SK-N-SH (cell line): ENCODE results near the gene SACM1L. TPM values are rescaled to one million over a fixed set of nuclear protein-coding genes. Genes with fewer than 3 reads are reported as not detected.

Source experiments
- CTCF ChIA-PET: fragments of 300-600, 350-600 bp; formaldehyde crosslinking; extraction: SDS; loops from one replicate; lab custom pipeline; 2021; lab: Yijun Ruan, JAX
- POLR2A ChIA-PET: fragments of 350-600 bp; sonication (Branson Sonifier 250); formaldehyde crosslinking; extraction: SDS; loops from one replicate; lab custom pipeline; 2020; ENCODE audit warnings: antibody characterized with exemption, inconsistent platforms; lab: Yijun Ruan, JAX
- DNase-seq: peaks from one replicate; pipeline ENCODE4 v3.0.0; 2012
- H2AFZ ChIP-seq: fragments of 200-600 bp; sonication (generic); 2 replicates; pipeline ENCODE4 v1.8.1; 2016; ENCODE audit warnings: antibody characterized with exemption, mild to moderate bottlenecking, low read depth
- H3F3A ChIP-seq: fragments of 200-600 bp; sonication (generic); replicated peaks from 2 replicates; pipeline ENCODE3; 2016; ENCODE audit warnings: antibody characterized with exemption, mild to moderate bottlenecking; ENCODE audit not compliant: insufficient read depth
- H3K27ac ChIP-seq, 2 experiments: fragments of 200-500 bp in 1 of 2; fragments of 200-600 bp in 1 of 2; sonication (Bioruptor generic) in 1 of 2; sonication (generic), shearing (Covaris generic) in 1 of 2; 2 replicates each; pipeline versions ENCODE4 v1.5.1 to v1.6.1; 2014 to 2016; ENCODE audit warnings: low read depth in 2 of 2, inconsistent platforms in 1 of 2, low read length in 1 of 2, mild to moderate bottlenecking in 1 of 2, mixed read lengths in 1 of 2
- H3K27me3 ChIP-seq: fragments of 200-600 bp; sonication (generic), shearing (Covaris generic); 2 replicates; pipeline ENCODE4 v1.6.1; 2016; ENCODE audit warnings: mixed run types; ENCODE audit not compliant: insufficient read depth
- H3K36me3 ChIP-seq, 2 experiments: fragments of 200-500 bp in 1 of 2; fragments of 200-600 bp in 1 of 2; sonication (Bioruptor generic) in 1 of 2; sonication (generic) in 1 of 2; replicated peaks in 1 of 2; 2 replicates each; pipeline versions ENCODE3 to v1.5.1; 2014 to 2016; ENCODE audit warnings: low read length in 1 of 2, mild to moderate bottlenecking in 1 of 2; ENCODE audit not compliant: insufficient read depth in 2 of 2, control insufficient read depth in 1 of 2
- H3K4me1 ChIP-seq, 2 experiments: fragments of 200-500 bp in 1 of 2; fragments of 200-600 bp in 1 of 2; sonication (Bioruptor generic) in 1 of 2; sonication (generic), shearing (Covaris generic) in 1 of 2; 2 replicates each; pipeline versions ENCODE4 v1.5.1 to v1.6.1; 2014 to 2016; ENCODE audit warnings: low read depth in 1 of 2, low read length in 1 of 2, mixed run types in 1 of 2; ENCODE audit not compliant: insufficient read depth in 2 of 2, control insufficient read depth in 1 of 2
- H3K4me2 ChIP-seq: fragments of 200-600 bp; sonication (generic), shearing (Covaris generic); 2 replicates; pipeline ENCODE4 v1.6.1; 2017; ENCODE audit warnings: mixed run types
- H3K4me3 ChIP-seq, 2 experiments: fragments of 200-500 bp in 1 of 2; fragments of 200-600 bp in 1 of 2; sonication (Bioruptor generic) in 1 of 2; sonication (generic), shearing (Covaris generic) in 1 of 2; 2 replicates each; pipeline versions ENCODE4 v1.5.1 to v1.8.1; 2014 to 2016; ENCODE audit warnings: low read depth in 2 of 2, inconsistent platforms in 1 of 2, low read length in 1 of 2, mild to moderate bottlenecking in 1 of 2, mixed read lengths in 1 of 2, moderate library complexity in 1 of 2
- H3K79me2 ChIP-seq: fragments of 200-600 bp; sonication (generic); 2 replicates; pipeline ENCODE4 v1.8.1; 2017; ENCODE audit warnings: mild to moderate bottlenecking; ENCODE audit not compliant: insufficient read depth
- H3K9ac ChIP-seq: fragments of 200-600 bp; sonication (generic); 2 replicates; pipeline ENCODE4 v1.6.1; 2017; ENCODE audit warnings: mixed run types
- H3K9me2 ChIP-seq: fragments of 200-600 bp; sonication (generic); 2 replicates; pipeline ENCODE4 v1.6.1; 2017; ENCODE audit warnings: mixed run types
- H3K9me3 ChIP-seq: fragments of 200-600 bp; sonication (generic); 2 replicates; pipeline ENCODE4 v1.6.1; 2017; ENCODE audit warnings: mixed run types, mild to moderate bottlenecking, moderate library complexity
- H4K20me1 ChIP-seq: fragments of 200-600 bp; sonication (generic); 2 replicates; pipeline ENCODE4 v1.6.1; 2017; ENCODE audit warnings: mild to moderate bottlenecking, mixed run types; ENCODE audit not compliant: insufficient read depth
- ELF1 ChIP-seq: IDR thresholded peaks from 2 replicates; pipeline ENCODE4 v1.4.0; 2012
- EZH2phosphoT487 ChIP-seq: fragments of 200-600 bp; sonication (generic); IDR thresholded peaks from 2 replicates; pipeline ENCODE4 v1.6.1; 2017; ENCODE audit warnings: low read depth, mixed run types, mild to moderate bottlenecking, antibody characterized with exemption, moderate library complexity, borderline replicate concordance
- FOXM1 ChIP-seq: IDR thresholded peaks from 2 replicates; pipeline ENCODE4 v1.4.0; 2012; ENCODE audit warnings: low read depth, mild to moderate bottlenecking
- JUND ChIP-seq: IDR thresholded peaks from 2 replicates; pipeline ENCODE4 v1.4.0; 2012
- NRF1 ChIP-seq: IDR thresholded peaks from 2 replicates; pipeline ENCODE4 v1.6.1; 2012; ENCODE audit warnings: low read depth, mild to moderate bottlenecking, low read length
- POLR2AphosphoS5 ChIP-seq: IDR thresholded peaks from 2 replicates; pipeline ENCODE4 v1.6.1; 2012; ENCODE audit warnings: low read depth, low read length
- RAD21 ChIP-seq: IDR thresholded peaks from 2 replicates; pipeline ENCODE4 v1.6.1; 2012; ENCODE audit warnings: mild to moderate bottlenecking, low read length
- RCOR1 ChIP-seq: fragments of 150-350 bp; IDR thresholded peaks from 2 replicates; pipeline ENCODE4 v1.6.1; 2017; ENCODE audit warnings: antibody characterized with exemption, low read length
- RFX5 ChIP-seq: IDR thresholded peaks from 2 replicates; pipeline ENCODE4 v1.6.1; 2012; ENCODE audit warnings: mild to moderate bottlenecking, improper control_type of control experiment, low read length
- SIN3A ChIP-seq: IDR thresholded peaks from 2 replicates; pipeline ENCODE4 v1.6.1; 2012; ENCODE audit warnings: low read depth, mild to moderate bottlenecking, low read length, moderate library complexity, borderline replicate concordance
- SMC3 ChIP-seq: IDR thresholded peaks from 2 replicates; pipeline ENCODE4 v1.6.1; 2012; ENCODE audit warnings: low read depth, low read length, improper control_type of control experiment
- TCF12 ChIP-seq: IDR thresholded peaks from 2 replicates; pipeline ENCODE4 v1.4.0; 2012
- YY1 ChIP-seq: IDR thresholded peaks from 2 replicates; pipeline ENCODE4 v1.4.0; 2012; ENCODE audit warnings: low read depth, mild to moderate bottlenecking
- ZBTB33 ChIP-seq: IDR thresholded peaks from 2 replicates; pipeline ENCODE4 v1.4.0; 2012; ENCODE audit warnings: low read depth, borderline replicate concordance
- WGBS: methylation state at CpG from one replicate; pipeline ENCODE4 v1.1.6; 2017; ENCODE audit warnings: low lambda C conversion rate; 5-methylcytosine and 5-hydroxymethylcytosine counted together
- polyA plus RNA-seq, 3 experiments: library from polyadenylated mRNA; depleted of rRNA; stranded (reverse); fragments of >200 nt; gene quantifications; 2 replicates each; pipeline ENCODE4 v1.2.3, GENCODE V29; 2012
- TF ChIP-seq, protein P1 (sequence below): fragments of 150-350 bp; IDR thresholded peaks from 2 replicates; pipeline ENCODE4 v1.6.1; 2016; ENCODE audit warnings: mild to moderate bottlenecking, low read depth, low read length
- TF ChIP-seq, protein P2 (sequence below): fragments of 150-350 bp; IDR thresholded peaks from 2 replicates; pipeline ENCODE4 v1.6.1; 2017; ENCODE audit warnings: antibody characterized with exemption, low read length, low read depth, borderline replicate concordance

The SACM1L gene
- polyA plus RNA-seq, 1 of the 3 experiments (the other 2 are of a cell fraction) = 11.2 TPM

GRCh38 chr3:45681221-45681620 lies 8.0 kb upstream of the SACM1L start:
- no peaks in the 10 kb centered on the region for H3F3A ChIP-seq
- no peak for DNase-seq
- ChIA-PET POLR2A (no interaction called here), CTCF (interaction anchor here (0.9 kb wide), 1 partner anchor 641 kb away, joined by 3 read pairs; no protein-coding TSS in a partner anchor)
- H4K20me1 ChIP-seq = no peaks in the 10 kb centered on the region
- H2AFZ ChIP-seq = no peak overlapping the region
- H3K9ac ChIP-seq = no peak overlapping the region
- no peak overlapping the region for H3K4me3 ChIP-seq
- no CpG with 5 or more reads among the region's 1 CpG for WGBS
- peaks cover 0 to 9% of the 10 kb centered on the region in 2 experiments; a peak in 1 of 4 replicates for H3K4me1 ChIP-seq
- no peak for TF ChIP-seq POLR2AphosphoS5
- no peak for TF ChIP-seq RFX5
- H3K36me3 ChIP-seq = peaks cover 19 to 39% of the 10 kb centered on the region in 2 experiments
- no peaks in the 10 kb centered on the region for H3K79me2 ChIP-seq
- no peak overlapping the region for H3K4me2 ChIP-seq
- no peaks in the 10 kb centered on the region for H3K9me3 ChIP-seq
- H3K27ac ChIP-seq = no peak overlapping the region; a peak in 1 of 4 replicates
- no peaks in the 10 kb centered on the region for H3K27me3 ChIP-seq
- H3K9me2 ChIP-seq = no peaks in the 10 kb centered on the region

GRCh38 chr3:45681846-45682245 lies 7.3 kb upstream of the SACM1L start:
- WGBS = 85% methylated on average over 3 of the region's 3 CpGs
- no peak for DNase-seq
- Histone ChIP-seq H3K27ac (peak overlapping the region in 1 of 2 experiments; percentile 43; a peak in 2 of 4 replicates), H3K4me3 (no peak overlapping the region), H3K36me3 (peaks cover 19 to 35% of the 10 kb centered on the region in 2 experiments), H3F3A (no peaks in the 10 kb centered on the region), H3K9me2 (no peaks in the 10 kb centered on the region), H3K9me3 (no peaks in the 10 kb centered on the region), H3K27me3 (no peaks in the 10 kb centered on the region), H3K9ac (no peak overlapping the region), H3K79me2 (no peaks in the 10 kb centered on the region), H3K4me2 (no peak overlapping the region)
- ChIA-PET CTCF (interaction anchor here (1.1 kb wide), 1 partner anchor 16 kb away, joined by 4 read pairs; no protein-coding TSS in a partner anchor), POLR2A (no interaction called here)
- TF ChIP-seq SMC3 (no peak), FOXM1 (no peak), YY1 (no peak), RAD21 (no peak), RFX5 (no peak), TCF12 (no peak), RCOR1 (no peak), EZH2phosphoT487 (no peak), JUND (no peak), ELF1 (no peak), NRF1 (no peak), SIN3A (no peak), ZBTB33 (no peak)
- TF ChIP-seq, protein P1, sequence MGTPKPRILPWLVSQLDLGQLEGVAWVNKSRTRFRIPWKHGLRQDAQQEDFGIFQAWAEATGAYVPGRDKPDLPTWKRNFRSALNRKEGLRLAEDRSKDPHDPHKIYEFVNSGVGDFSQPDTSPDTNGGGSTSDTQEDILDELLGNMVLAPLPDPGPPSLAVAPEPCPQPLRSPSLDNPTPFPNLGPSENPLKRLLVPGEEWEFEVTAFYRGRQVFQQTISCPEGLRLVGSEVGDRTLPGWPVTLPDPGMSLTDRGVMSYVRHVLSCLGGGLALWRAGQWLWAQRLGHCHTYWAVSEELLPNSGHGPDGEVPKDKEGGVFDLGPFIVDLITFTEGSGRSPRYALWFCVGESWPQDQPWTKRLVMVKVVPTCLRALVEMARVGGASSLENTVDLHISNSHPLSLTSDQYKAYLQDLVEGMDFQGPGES = no peak
- TF ChIP-seq, protein P2, sequence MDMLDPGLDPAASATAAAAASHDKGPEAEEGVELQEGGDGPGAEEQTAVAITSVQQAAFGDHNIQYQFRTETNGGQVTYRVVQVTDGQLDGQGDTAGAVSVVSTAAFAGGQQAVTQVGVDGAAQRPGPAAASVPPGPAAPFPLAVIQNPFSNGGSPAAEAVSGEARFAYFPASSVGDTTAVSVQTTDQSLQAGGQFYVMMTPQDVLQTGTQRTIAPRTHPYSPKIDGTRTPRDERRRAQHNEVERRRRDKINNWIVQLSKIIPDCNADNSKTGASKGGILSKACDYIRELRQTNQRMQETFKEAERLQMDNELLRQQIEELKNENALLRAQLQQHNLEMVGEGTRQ = no peak
- TF ChIP-seq, all 33 proteins: peak for 0
- H4K20me1 ChIP-seq = no peaks in the 10 kb centered on the region
- H3K4me1 ChIP-seq = peaks cover 0 to 9% of the 10 kb centered on the region in 2 experiments; a peak in 1 of 4 replicates
- no peak overlapping the region for H2AFZ ChIP-seq
